ENCODE results near the gene PPP2R2C. TPM values are rescaled to one million over a fixed set of nuclear protein-coding genes. Genes with fewer than 3 reads are reported as not detected.

The PPP2R2C gene
- total and polyA plus RNA-seq, 2 of the 4 experiments (the other 2 are of a cell fraction), result 0.03 TPM; not detected in 1

GRCh38 chr4:6396696-6397236 lies 75.6 kb downstream of the PPP2R2C start:
- no peak overlapping the region for H2AK9ac ChIP-seq (replicated peaks; ENCODE audit: low read depth, low read length, poor library complexity)
- CTCF ChIA-PET, result no interaction called here
- H4K8ac ChIP-seq (ENCODE audit: low read depth in 2 of 2, low read length in 2 of 2), result no peak overlapping the region
- no peak overlapping the region for H3K18ac ChIP-seq (ENCODE audit: low read depth, low read length)
- intact Hi-C loops (cut with micrococcal nuclease) (no loop called here), in situ Hi-C loops (cut with MboI; ENCODE audit: low sequenced_read_pairs) (no loop called here), dilution Hi-C loops (cut with HindIII; ENCODE audit: low sequenced_read_pairs, unreplicated experiment) (no loop called here)
- H3K36me3 ChIP-seq (ENCODE audit: control insufficient read depth, insufficient read depth, low read length), result no peaks in the 10 kb centered on the region
- no peak overlapping the region for H4K91ac ChIP-seq (ENCODE audit: insufficient read depth, low read depth, low read length)
- BruUV-seq (replicated peaks), result no TSS peak
- H3K4me1 ChIP-seq (ENCODE audit: control insufficient read depth, insufficient read depth, low read length), result no peaks in the 10 kb centered on the region
- H3K4ac ChIP-seq (ENCODE audit: low read depth, low read length), result no peak overlapping the region
- no peak for ATAC-seq (ENCODE audit: low read depth)
- H3K9me3 ChIP-seq (ENCODE audit: control insufficient read depth, insufficient read depth, low read length), result no peaks in the 10 kb centered on the region
- H3K9ac ChIP-seq (ENCODE audit: low read depth, low read length), result no peak overlapping the region
- 45% methylated on average over 4 of the region's 12 CpGs; no CpG with 5 or more reads in 1 of the 2 experiments for WGBS, 2 experiments (ENCODE audit: extremely low coverage in 2 of 2, insufficient read length in 1 of 2)
- no peaks in the 10 kb centered on the region for H3K9me1 ChIP-seq (ENCODE audit: insufficient read depth, low read length)
- H4K20me1 ChIP-seq (ENCODE audit: insufficient read depth, low read length), result no peaks in the 10 kb centered on the region
- no peaks in the 10 kb centered on the region for H3K79me1 ChIP-seq (ENCODE audit: low read depth in 1 of 2, low read length in 2 of 2)
- no peak overlapping the region for H2AK5ac ChIP-seq (ENCODE audit: low read depth, low read length)
- POLR2A ChIA-PET (ENCODE audit: unreplicated experiment), result no interaction called here
- H2BK120ac ChIP-seq (ENCODE audit: low read depth, low read length), result no peak overlapping the region
- no peak overlapping the region for H3K56ac ChIP-seq (ENCODE audit: extremely low read depth, insufficient read depth, low read length)
- H2BK20ac ChIP-seq (ENCODE audit: low read depth, low read length), result no peak overlapping the region
- H4K5ac ChIP-seq (ENCODE audit: low read depth, low read length), result no peak overlapping the region
- H2BK5ac ChIP-seq (ENCODE audit: low read depth, low read length, poor library complexity, severe bottlenecking), result no peak overlapping the region
- no peak overlapping the region for H3K23ac ChIP-seq (ENCODE audit: low read depth, low read length)
- TF ChIP-seq, protein P1, sequence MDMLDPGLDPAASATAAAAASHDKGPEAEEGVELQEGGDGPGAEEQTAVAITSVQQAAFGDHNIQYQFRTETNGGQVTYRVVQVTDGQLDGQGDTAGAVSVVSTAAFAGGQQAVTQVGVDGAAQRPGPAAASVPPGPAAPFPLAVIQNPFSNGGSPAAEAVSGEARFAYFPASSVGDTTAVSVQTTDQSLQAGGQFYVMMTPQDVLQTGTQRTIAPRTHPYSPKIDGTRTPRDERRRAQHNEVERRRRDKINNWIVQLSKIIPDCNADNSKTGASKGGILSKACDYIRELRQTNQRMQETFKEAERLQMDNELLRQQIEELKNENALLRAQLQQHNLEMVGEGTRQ (IDR thresholded peaks at IDR 0.05; ENCODE audit: low read depth, low read length), result no peak
- TF ChIP-seq FOS (IDR thresholded peaks at IDR 0.05; ENCODE audit: low read depth, low read length) (no peak), CEBPB (IDR thresholded peaks at IDR 0.05; ENCODE audit: low read depth, low read length) (no peak), CTCF (conservative IDR thresholded peaks at IDR 0.05; ENCODE audit: low read depth, low read length) (no peak), POLR2A (IDR thresholded peaks at IDR 0.05; ENCODE audit: low read depth, low read length) (no peak), NFE2L2 (IDR thresholded peaks at IDR 0.05; ENCODE audit: low read depth, low read length) (no peak), RAD21 (IDR thresholded peaks at IDR 0.05; ENCODE audit: low read length) (no peak), MXI1 (IDR thresholded peaks at IDR 0.05; ENCODE audit: borderline replicate concordance, low read depth, low read length) (no peak)
- H3K4me3 ChIP-seq (ENCODE audit: insufficient read depth, low read depth, low read length), result no peak overlapping the region
- H3K4me2 ChIP-seq (ENCODE audit: low read depth, low read length), result no peak overlapping the region
- H3K27ac ChIP-seq (ENCODE audit: insufficient read depth, low read length), result no peak overlapping the region
- no peak overlapping the region for H2BK15ac ChIP-seq (ENCODE audit: low read depth, low read length)
- H3K27me3 ChIP-seq (ENCODE audit: control insufficient read depth, insufficient read depth, low read length), result peaks cover 10% of the 10 kb centered on the region
- H2AFZ ChIP-seq (replicated peaks; ENCODE audit: low read length, poor library complexity), result no peak overlapping the region
- H3K14ac ChIP-seq (replicated peaks; ENCODE audit: low read depth, low read length), result no peak overlapping the region
- DNase-seq, result no peak

Data from IMR-90 (cell line).